HS-5 (cell line): ENCODE results near the gene IFT25.
"Not testable (repeated sequence)": the region's sequence is repeated elsewhere in the genome, so short reads cannot be mapped to it uniquely, and the experiment has no call there.

Experiments
- DNase-seq: peaks from one replicate; pipeline ENCODE4 v3.0.0-alpha.2; 2012; ENCODE audit warnings: low read depth

IFT25 gene

DNA sequence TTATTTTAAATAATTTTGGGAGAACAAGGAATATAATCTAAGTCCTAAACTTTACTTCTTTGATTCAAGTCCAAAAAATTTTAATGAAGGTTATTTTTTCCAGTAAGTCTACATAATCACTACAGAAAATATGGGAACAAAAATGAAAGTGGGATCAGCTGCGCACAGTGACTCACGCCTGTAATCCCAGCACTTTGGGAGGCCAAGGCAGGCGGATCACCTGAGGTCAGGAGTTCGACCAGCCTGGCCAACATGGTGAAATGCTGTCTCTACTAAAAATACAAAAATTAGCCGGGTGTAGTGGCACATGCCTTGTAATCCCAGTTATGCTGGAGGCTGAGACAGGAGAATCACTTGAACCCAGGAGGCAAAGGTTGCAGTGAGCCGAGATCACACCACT is 61.9 kb downstream of the IFT25 start:
- DNase-seq: not testable (repeated sequence)

DNA sequence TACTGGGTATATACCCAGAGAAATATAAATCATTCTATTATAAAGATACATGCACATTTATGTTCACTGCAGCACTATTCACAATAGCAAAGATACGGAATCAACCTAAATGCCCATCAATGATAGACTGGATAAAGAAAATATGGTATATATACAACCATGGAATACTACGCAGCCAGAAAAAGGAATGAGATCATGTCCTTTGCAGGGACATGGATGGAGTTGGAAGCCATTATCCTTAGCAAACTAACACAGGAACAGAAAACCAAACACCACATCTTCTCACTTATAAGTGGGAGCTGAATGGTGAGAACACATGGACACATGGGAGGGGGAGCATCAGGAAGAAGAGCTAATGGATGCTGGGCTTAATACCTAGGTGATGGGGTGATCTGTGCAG is 63.6 kb downstream of the IFT25 start:
- DNase-seq: not testable (repeated sequence)

DNA sequence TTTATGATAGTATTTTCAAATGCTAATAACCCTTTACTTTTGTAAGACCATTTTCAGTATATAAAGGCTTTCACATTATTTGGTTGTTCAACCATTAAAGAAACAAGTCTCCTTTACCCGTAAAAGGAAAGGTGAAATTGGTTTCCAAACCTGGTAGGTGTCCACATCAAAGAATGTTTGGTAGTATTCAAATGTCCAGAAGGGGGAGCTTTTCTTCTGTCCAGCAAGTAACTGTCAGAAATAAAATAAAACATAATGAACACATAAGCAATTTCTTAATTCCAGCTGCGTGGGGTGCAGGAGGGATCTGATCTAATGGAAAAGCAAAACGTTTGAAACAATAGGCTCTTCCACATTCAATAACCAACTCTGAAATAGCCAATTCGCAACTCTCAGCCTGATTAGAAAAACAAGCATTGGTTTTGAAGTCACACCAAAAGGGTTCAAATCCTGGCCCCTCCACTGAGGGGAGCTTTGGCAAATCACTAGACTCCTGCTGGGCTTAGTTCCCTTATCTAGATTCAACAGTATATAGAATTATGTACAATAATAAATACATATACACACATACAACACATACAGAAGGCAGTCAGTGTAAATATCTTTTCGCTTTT is 66.9 kb downstream of the IFT25 start:
- no peak for DNase-seq

DNA sequence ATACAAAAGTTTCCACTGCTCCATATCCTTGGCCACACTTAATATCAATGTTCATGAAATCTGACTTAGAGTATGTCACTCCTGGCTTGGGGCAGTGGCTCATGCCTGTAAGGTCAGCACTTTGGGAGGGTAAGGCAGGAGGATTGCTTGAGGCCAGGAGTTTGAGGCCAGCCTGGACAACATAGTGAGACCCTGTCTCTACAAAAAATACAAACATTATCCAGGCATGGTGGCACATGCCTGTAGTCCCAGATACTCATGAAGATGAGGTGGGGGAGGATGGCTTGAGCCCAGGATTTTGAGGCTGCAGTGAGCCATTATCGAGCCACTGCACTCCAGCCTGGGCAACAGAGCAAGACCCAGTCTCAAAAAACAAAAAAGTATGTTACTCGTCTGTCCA is 70.3 kb downstream of the IFT25 start:
- DNase-seq: not testable (repeated sequence)

DNA sequence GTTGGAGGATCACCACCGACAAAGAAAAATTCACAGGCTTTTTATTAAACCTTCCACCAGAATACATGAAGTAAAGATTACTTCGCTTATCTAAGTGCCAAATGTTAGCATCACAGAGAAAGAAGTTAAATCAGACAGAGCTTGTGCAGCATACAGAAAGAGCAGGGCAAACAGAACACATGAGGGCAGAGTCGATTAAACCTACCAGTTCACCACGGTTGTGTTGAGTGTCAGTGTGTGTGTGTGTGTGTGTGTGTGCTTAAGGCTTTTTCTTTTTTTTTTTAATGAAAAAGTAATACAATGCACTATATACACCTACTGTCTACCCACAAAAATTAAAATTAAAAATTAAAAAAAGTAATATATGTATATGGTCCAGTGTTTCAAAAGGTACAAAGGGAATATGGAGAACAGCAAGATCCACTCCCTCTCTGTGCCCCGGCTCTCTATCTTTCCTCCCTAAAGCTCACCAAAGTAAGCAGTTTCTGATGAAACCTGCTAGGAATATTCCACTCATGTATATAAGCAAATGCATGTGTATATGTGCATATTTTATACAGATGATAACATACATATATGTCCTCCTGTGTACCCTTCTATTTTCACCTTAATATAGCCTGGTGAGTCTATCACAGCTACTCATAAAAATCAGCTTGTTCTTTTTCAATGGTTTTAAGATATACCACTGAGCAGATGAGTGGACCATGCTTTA is 73.6 kb downstream of the IFT25 start:
- no peak for DNase-seq
